Renal cortical epithelial cell (primary cell): ENCODE measurements around the gene TRIM28. TPM values are rescaled to one million over a fixed set of nuclear protein-coding genes. Genes with fewer than 3 reads are reported as not detected.

Experiments
- DNase-seq: peaks from one replicate; pipeline ENCODE4 v3.0.0-alpha.2; 2011; ENCODE audit warnings: low read depth
- total RNA-seq: library from RNA; depleted of rRNA; stranded (reverse); fragments of >200 nt; gene quantifications from 2 replicates; pipeline ENCODE4 v1.2.3, GENCODE V29; 2014

The TRIM28 gene
- total RNA-seq, 1 donor from 2014 or later: 276 TPM

GRCh38 chr19:58560007-58560887 is 16.4 kb downstream of the TRIM28 start:
- DNase-seq: no peak

DNA sequence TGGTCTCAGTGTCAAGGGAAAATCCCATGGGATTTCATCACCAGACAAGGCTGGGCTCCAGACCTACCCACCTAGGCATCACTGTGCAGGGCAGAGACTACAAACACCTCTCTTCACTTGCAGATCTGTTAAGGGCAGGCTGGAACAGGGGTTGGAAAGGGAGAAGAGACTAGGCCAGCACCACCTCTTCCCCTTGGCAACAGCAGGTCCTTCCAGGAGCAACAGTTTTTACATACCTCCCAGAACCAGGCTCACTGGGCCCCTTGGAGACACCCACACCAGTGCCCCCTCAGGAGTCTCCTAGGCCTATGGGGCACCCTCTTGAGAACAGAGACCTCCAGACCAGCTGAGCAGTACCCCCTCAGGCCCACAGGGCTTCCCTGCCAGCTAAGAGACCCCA is 17.1 kb downstream of the TRIM28 start:
- no peak for DNase-seq

DNA sequence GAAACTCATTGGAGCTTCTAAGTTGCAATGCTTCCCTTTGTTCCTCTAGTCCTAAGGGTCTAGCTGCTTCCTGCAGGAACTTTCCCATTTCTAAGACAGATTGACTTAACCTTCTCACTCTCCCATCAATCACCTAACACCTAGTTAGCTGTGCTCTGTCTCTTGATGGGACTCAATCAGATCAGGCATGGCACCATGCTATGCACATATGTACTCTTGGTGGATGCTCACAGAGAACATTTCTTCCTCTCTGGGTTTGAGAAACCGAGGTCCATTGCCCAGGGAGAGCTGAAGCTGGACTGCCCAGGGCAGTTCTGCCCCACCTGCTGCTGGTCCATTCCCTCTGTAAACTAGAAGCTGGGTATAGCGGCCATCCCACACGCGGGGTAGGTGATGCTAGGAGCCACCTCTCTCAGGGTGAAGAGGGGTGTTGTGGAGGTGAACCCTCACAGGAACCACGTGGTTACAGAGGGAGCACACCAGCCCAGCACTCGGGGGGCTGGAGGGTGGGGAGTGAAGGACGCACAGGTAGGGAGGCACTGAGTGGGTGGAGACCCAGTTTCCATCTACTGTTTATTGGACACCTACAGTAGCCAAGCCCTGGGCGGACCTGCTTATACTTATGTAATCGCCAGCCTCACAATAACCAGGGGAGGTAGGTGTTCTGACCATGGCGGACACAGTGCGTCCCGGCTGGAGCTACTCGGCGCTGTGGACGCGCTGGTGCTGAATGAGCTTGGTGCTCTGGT is 17.7 kb downstream of the TRIM28 start:
- no peak for DNase-seq

DNA sequence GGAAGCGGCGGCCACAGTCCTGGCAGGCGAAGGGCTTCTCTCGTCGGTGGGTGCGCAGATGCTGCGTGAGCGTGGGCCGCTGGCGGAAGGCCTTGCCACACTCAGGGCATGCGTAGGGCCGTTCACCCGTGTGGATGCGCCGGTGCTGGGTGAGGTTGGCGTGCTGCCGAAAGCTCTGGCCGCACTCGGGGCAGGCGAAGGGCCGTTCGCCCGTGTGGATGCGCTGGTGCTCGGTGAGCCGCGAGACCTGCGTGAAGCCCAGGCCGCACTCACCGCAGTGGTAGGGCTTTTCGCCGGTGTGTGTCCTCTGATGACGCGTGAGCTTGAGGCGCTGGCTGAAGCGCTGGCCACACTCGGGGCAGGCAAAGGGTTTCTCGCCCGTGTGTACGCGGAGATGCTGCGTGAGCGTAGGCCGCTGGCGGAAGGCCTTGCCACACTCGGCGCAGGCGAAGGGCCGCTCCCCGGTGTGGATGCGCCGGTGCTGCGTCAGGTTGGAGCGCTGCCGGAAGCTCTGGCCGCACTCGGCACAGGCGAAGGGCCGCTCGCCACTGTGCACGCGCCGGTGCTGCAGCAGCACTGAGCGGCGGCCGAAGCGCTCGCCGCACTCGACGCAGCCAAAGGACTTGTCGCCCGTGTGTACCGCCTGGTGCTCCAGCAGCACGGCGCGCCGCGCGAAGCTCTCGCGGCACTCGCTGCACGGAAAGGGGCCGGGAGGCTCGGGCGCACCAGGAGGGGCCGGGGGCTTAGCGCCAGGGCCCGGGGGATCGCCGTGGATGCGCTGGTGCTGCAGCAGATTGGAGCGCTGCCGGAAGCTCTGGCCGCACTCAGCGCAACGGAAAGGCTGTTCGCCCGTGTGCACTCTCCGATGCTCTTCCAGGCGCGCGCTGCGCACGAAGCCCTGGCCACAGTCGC is 18.5 kb downstream of the TRIM28 start:
- no peak for DNase-seq

- no peak for DNase-seq
Observed at GRCh38 chr19:58563034-58563573, 19.2 kb downstream of the TRIM28 start.

- no peak for DNase-seq
Observed at GRCh38 chr19:58563823-58564222, 20.0 kb downstream of the TRIM28 start.

DNA sequence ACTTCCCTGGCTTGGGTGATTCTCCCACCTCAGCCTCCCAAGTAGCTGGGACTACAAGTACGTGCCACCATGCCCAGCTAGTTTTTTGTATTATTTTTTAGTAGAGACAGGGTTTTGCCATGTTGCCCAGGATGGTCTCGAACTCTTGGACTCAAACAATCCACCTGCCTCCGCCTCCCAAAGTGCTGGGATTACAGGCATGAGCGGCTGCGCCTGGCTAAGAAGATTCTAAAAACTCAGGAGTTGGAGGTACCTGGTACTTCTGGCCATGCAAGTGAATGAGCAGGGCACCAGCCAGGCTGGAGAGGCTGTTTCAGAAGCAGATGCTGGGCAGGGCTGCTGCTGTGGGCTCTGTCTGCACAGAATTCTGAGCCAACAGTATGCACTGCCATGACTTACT is 23.1 kb downstream of the TRIM28 start:
- DNase-seq: no peak

DNA sequence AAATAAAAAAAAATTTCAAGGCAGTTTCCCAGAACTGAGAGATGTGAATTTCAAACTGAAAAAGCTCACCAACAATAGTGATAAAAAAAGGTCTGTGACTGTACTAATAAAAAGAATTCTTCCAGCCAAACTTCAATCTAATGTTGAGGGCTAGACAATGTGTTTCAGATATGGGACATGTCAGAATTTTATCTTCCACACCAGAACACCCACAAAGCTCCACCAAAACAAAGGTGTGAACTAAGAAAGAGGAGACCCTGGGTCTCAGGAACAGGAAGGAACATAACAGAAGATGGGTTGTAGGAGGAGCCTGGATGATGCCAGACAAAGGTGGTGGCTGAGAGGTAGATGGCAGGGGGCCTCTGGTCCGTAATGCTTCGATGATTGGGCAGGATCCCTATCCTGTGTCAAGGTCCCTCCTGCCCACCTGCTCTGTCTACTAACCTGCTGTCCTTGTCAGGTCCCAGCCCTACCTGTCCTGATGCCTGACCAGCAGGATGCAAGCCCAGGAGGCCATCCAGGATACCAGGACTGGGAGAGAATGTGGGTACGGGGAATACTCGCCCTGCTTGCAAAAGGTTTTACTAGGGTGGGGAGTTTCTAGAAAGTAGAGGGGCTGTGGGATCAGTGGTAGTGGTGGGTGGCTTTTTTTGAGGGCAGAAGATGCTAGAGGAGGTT is 24.7 kb downstream of the TRIM28 start:
- no peak for DNase-seq

- no peak for DNase-seq
Observed at GRCh38 chr19:58569191-58569942, 25.5 kb downstream of the TRIM28 start.

DNA sequence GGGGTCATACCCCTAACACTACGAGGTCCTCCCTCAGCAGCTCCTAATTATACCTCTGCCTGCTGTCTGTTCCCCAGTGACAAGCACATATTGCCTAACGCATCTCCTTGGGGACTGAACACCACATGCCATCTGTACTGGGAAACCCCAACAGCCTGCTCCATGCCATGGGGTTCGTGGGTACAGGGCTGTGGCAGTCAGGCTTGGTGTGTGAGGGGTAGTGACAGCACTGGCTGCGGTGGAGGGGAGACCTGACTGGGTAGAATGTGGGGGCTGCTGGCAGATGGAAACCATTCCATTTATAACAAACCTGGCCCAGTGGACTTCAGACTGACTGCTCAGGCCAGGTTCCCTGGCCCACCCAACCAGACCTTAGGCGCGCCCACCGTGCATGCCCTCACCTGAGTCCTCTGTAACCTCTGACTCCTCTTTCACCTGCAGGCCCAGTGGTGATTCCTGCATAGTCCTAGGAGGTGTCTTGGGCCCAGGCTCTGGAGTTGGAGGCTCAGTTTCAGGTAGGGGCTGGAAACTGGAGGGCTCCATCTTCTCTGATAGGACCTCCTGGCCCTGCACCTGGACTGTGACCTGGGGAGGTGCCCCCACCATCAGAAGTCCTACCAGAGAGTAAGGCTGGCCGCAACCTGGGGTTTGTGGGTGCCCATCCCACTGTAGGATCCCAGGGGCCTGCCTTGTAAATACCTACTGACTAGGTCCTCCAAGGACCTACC is 26.2 kb downstream of the TRIM28 start:
- DNase-seq: no peak

DNA sequence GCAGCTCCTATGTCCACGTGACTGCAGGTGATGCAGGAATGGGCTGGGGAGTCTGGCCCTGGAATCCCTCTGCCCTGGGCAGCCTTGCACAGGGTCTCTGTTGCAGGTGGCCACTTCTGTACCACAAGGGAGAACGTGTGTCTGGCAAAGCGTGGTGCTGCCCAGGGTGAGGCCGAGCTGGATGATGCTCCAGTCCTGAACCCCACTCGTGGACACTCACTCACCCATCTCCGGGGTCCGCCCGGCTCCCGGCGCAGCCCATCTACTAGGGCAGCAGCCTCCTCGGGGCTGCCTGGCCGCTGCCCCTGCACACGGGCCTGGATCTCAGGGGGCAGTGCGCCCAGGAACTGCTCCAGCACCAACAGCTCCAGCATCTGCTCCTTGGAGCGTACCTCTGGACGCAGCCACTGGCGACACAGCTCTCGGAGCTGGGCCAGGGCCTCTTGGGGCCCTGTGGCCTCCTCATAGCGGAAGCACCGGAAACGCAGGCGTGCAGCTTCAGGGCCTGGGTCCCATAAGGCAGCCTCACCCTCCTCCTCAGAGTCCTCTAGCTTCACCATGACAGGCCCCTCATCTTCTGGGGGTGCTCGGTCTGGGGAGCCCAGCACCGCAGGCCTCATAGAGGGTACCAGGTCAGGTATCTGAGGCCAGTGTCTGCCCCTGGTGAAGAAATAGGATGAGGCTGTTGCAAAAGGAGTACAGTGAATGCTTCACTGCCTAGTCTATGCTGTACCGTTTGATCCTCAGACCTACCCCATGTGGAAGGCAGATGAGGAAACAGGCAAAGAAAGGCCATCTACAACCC is 27.1 kb downstream of the TRIM28 start:
- DNase-seq: no peak

- DNase-seq: no peak
Observed at GRCh38 chr19:58571575-58571947, 27.7 kb downstream of the TRIM28 start.

- no peak for DNase-seq
Observed at GRCh38 chr19:58572026-58572817, 28.4 kb downstream of the TRIM28 start.

DNA sequence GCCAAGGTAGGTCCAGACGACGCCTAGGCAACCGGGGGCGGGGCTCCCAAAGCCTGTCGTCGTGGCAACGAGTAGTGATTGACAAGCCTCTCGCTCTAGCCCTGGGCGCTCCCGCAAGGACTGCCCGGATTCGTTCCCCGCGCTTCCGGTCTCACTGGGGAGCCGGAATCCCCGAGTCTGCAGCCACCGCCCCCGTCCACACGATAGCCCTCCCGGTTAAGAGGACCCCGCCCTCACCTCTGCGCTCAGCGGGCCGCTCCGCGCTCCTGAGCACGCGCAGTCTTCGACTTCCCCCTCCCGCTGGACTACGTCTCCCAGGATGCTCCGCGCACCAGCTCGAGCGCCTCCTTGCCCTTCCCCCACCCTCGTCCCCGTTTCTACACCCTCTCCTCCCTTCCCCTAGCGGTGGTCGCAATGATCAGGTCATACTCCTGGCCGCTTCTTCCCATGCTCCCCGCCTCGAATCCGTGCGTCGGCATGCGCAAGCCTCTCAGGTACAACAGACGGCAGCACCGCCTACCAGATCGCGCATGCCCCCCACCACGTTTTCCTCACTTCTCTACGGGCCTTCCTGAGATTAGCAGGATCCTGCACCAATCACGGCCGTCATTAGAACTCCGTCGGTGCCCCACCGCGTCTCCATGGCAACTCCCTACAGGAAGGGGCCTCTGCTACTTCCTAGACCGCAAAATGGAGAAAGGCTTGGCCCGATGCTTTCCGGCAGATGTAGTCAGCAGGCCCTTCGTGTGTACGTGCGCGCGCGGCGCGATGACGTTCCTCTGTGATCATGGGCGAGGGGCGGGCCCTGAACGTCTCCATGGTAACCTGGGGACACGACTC is 29.2 kb downstream of the TRIM28 start, which contains the start of gene MZF1:
Gene MZF1 (minus strand): TSS at position 518 of the 840 bp plus-strand sequence. CDS start 1,946 bp downstream, outside the sequence.
- peak; percentile 100 for DNase-seq

GRCh38 chr19:58573658-58574164 is 29.8 kb downstream of the TRIM28 start:
- DNase-seq: no peak

DNA sequence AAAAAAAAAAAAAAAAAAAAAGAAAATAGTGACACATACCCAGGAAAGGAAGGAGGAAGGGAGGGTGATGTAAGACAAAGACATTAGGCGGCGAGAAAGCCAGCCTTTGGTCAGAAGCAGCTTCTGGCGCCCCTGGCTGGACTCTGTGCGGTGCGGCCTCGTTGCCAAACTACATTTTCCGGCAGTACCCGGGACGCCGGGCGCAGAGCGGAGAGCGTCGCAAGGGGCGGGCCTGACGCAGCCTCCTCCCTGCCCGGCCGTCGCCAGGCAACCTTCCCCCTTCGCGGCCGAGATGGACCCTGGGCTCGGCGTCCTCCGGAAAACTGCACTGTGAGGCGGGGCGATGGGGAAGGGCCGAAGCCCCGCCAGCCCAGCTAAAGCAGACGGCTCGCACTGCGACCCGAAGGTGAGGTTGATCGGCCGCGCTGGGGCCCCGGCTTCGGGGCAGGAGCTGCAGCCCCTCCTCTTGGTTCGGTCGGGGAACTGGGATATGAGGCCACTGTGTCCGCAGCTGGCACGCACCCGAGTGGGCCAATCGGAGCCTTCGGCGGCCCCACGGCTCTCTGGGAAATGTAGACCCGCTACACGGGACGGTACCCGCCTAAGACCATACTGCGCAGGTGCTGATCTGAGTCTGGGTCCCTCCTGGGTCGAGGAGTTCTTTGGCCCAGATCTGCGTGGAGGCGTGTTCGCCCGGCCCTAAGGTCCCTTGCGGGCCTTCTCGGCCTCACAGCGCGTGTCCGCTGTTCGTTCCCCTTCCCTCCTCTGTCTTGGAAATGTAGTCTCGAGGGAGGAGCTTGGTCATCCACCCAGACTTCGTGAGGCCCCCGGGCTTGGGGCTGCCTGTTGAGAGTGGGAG is 31.5 kb downstream of the TRIM28 start:
- peak; percentile 78 for DNase-seq
